HG02840 (cell line): ENCODE results near the gene SUMO4.

Source experiments
- ATAC-seq: cut with Tn5 transposase; IDR thresholded peaks from one replicate; pipeline ENCODE4 v1.9.1; 2021; ENCODE audit warnings: mild to moderate bottlenecking, moderate library complexity, moderate number of reproducible peaks; ENCODE audit not compliant: unreplicated experiment, low FRiP score

Gene SUMO4

GRCh38 chr6:149400050-149400449 lies at the start of gene SUMO4:
Gene SUMO4 (plus strand): TSS chr6:149400262. CDS start chr6:149400392, 130 bp downstream.
- no peak for ATAC-seq

DNA sequence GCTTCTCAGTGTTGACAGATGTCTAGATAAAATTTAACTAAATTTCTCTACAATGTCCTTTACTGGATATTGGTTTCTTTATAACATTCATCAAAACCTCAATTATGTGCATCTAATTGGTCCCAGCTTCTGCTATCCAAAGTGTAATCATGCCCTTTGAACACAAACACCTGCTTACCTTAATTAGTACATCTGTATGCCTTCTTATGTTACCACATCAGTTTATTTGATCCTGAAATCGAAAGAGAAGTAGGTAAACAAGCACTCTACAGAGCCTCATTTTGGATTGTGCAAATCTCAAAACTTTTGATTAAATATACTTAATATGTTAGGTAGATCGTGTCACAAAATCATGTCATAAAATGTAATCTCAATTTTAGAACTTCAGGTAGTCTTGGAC lies 46.1 kb upstream of the SUMO4 start:
- ATAC-seq = no peak

GRCh38 chr6:149356081-149356750 lies 43.8 kb upstream of the SUMO4 start:
- no peak for ATAC-seq

DNA sequence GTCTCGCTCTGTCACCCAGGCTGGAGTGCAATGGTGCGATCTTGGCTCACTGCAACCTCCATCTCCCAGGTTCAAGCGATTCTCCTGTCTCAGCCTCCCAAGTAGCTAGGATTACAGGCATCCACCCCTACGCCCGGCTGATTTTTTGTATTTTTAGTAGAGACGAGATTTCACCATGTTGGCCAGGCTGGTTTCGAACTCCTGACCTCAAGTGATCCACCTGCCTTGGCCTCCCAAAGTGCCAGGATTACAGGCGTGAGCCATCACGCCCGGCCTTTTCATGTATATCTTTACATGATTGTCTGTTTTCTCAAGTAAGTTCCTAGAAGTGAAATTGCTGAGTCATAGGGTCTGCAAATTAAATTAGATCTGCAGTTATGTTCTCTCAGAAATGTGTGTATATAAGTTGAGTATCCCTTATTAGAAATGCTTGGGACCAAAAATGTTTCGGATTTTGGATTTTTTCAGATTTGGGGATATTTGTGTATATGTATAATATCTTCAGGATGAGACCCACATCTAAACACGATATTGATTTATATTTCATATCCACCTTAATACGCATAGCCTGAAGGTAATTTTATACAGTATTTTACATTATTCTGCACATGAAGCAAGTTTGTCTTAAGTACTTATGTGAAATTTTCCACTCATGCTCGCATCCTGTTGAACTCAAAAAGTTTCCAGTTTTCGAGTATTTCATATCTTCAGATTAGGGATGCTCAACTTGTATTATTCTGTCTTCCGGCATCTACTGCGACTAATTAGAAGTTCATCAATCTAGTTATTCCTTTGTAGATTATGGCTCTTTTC lies 42.1 kb upstream of the SUMO4 start:
- no peak for ATAC-seq

GRCh38 chr6:149359440-149359839 lies 40.6 kb upstream of the SUMO4 start:
- no peak for ATAC-seq

DNA sequence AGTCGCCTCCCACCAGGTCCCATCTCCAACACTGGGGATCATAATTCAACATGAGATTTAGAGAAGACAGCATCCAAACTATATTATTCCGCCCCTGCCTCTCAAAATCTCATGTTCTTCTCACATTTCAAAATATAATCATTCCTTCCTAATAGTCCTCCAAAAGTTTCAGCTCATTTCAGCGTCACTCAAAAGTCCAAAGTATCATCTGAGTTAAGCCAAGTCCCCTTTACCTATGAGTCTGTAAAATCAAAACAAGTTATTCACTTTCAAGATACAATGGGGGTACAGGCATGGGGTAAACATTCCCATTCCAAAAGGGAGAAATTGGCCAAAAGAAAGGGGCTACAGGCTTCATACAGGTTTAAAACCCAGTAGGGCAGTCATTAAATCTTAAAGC lies 39.5 kb upstream of the SUMO4 start:
- ATAC-seq = no peak

DNA sequence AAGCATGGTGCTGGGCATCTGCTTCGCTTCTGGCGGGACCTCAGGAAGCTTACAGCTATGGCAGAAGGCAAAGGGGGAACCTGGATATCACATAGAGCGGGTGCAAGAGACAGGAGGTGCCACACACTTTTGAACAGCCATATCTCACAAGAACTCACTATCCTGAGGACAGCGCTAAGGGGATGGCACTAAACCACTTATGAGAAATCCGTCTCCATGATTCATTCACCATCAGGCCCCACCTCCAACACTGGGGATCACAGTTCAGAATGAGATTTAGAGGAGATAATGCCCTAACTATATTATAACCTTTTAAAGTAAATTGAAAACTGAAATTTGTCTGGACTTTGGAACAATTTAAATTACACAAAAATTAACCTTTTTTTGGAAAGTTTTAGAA lies 37.8 kb upstream of the SUMO4 start:
- no peak for ATAC-seq

DNA sequence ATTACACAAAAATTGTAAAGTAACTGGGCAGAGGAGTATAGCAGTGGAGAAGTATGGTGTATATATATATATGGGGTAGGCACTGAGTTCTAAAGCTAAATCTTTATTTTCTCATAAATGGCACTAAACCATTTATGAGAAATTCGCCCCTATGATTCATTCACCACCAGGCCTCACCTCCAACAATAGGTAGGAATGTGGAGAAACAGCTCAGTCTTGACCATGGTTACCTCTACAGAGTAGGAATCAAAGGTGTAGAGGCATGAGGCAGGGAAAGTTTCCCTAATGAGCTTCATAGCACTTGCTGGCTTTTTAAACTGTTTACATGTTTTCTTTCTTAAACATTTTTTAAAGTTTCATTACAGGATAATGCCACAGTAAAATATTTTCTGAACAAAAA lies 36.9 kb upstream of the SUMO4 start:
- no peak for ATAC-seq

GRCh38 chr6:149364557-149364956 lies 35.5 kb upstream of the SUMO4 start:
- ATAC-seq = no peak

DNA sequence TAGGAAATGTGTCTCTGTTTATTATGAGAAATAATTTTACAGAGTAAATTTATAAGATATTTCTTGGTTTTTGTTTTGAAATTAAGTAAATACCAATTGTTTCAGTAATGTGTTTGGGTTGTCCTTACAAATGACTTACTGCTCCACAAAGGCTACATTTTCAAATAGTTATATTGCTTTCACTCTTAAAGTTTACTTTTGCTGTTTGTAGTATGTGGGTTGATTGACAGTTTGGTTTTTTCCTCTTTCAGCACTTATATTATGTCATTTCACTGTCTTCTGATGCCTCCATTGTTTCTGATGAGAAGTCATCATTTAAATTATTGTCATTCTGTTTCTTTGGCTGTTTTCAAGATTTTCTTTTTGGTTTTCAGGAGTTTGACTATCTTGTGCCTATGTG lies 34.9 kb upstream of the SUMO4 start:
- no peak for ATAC-seq

DNA sequence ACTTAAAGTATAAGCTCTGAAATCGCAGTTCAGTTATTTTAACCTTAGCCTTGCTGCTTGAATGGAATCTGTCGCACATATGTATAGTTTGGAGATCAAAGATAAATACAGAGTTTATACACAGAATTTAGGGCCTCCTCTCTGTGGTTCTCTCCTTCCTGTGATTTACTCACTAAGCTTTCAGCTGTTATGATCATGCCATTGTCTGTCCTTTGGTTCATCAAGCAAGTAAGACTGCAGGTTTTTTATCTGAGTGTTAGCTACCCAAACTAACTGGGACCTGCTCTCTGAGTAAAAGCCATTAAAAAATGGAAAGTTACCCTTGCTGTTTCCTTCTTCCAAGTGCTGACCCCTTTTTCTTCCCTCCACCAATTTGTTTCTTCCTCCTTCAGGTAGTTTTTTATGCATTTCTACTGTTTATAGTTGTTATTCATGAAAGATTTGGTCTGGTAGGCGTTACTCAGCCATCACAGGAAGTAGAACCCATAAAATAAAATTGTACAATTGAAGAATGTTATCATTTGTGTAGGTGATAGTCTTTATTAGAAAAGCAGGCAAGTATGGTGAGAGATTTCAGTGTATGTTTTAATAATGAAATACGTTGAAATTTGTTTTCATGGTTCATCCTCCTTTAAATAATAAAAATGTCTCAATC lies 33.7 kb upstream of the SUMO4 start:
- no peak for ATAC-seq

GRCh38 chr6:149368065-149368464 lies 32.0 kb upstream of the SUMO4 start:
- no peak for ATAC-seq

DNA sequence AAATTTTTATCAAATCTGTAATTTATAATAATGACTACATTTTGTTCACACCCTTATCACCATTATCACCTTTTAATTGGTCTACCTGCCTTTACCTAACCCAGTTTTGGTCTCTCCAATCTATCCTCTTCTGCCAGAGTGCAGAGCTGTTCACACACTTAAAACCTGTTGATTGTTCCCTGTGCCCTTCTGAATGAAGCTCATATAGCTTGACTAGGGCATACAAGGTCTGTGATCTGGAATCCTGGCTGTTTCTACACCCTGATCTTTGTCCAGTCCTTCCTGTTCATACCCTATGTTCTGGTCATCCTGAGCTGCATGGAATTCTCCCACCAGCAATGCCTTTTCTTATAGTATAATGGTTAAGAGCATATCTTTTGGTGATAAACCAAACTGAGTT lies 28.9 kb upstream of the SUMO4 start:
- no peak for ATAC-seq

- ATAC-seq = no peak
Measured at GRCh38 chr6:149372062-149372461, 28.0 kb upstream of the SUMO4 start.

GRCh38 chr6:149373511-149373910 lies 26.6 kb upstream of the SUMO4 start:
- ATAC-seq = no peak

DNA sequence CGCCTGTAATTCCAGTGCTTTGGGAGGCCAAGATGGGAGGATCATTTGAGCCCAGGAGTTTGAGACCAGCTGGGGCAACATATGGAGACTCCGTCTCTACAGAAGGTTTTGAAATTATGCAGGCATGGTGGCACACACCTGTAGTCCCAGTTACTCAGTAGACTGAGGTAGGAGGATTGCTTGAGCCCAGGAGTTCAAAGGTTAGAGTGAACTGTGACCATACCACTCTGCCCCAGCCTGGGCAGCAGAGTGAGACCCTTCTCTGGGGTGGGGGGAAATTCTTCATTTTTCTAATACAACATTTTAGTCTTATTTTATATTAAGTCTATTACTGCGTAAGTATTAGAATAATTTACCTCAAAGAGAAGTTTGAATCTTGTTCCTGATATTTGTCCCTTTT lies 20.1 kb upstream of the SUMO4 start:
- ATAC-seq = no peak

GRCh38 chr6:149380523-149380922 lies 19.5 kb upstream of the SUMO4 start:
- no peak for ATAC-seq

DNA sequence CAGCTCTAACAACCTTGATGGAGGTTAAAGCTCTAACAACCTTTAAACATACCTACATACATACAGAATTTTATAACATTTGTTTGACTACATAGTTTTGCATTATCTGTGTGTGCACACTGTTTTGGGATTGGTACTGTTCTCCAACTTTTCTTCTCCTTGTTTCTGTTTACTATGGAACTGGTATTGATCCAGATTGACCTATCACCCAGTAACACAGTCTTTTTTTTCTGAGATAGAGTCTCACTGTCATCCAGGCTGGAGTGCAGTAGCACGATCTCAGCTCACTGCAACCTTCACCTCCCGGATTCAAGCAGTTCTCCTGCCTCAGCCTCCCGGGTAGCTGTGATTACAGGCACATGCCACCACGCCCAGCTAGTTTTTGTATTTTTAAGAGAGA lies 16.7 kb upstream of the SUMO4 start:
- no peak for ATAC-seq

- ATAC-seq = no peak
Measured at GRCh38 chr6:149384464-149384863, 15.6 kb upstream of the SUMO4 start.

- ATAC-seq = no peak
Measured at GRCh38 chr6:149385998-149386646, 13.9 kb upstream of the SUMO4 start.
